ENCODE data around the gene ENTR1.

Gene ENTR1

DNA sequence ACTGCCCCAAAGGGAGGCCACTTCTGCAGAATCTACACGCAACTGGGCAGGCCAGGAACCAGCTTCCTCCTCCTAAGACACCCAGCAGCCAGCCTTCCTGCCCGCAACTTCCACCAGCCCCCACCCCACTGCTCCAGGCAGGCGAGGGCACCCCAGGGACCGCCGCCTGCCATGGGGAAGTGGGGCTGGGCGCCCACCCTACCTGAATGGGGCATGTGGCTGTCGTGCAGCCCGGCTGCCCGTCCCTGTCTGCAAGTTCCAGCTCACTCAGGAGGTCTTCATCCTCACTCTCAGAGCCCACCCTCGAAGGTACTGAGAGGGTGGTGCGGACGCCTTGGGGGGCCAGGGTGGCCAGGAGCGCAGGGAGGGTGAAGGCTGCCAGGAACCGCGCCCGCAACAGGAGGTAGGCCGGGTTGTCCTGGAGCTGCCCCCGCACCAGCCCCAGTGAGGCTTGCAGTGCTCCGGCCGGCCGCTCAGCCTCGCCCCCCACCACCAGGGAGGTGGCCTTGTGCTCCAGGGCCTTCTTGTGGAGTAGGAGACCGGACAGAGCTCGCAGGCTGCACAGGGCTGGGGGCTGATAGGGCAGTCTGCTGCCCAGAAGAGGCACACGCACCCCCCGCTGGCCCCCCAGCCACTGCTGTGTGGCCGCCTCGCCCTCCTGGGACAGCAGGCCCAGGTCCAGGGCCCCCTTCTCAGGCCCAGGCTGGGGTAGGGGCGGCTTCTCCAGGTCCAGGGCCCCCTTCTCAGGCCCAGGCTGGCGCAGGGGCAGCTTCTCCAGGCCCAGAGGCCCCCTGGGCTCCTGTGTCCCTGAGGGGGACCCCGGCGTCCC lies 32.9 kb downstream of the ENTR1 start:
- no peak for DNase-seq (ENCODE audit: low read depth)

DNA sequence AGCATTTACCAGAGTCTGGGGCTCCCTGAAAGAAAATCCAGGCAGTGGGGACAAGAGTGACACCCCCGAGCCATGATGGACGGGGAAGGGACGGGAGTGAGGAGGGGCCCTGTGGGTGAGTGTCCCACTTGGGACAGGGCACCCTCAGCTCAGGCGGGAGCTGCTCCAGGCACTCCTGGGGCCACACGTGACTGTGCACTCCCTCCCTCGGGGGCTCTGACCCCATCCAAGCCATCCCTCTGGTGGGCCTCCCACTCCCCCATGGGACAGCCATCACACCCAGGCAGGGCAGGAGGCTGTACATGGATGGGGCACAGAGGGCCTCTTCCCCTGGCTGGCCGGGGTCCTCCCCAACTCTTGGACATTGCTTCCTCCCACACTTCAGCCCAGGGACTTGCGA lies 34.0 kb downstream of the ENTR1 start:
- DNase-seq (ENCODE audit: low read depth): no peak

DNA sequence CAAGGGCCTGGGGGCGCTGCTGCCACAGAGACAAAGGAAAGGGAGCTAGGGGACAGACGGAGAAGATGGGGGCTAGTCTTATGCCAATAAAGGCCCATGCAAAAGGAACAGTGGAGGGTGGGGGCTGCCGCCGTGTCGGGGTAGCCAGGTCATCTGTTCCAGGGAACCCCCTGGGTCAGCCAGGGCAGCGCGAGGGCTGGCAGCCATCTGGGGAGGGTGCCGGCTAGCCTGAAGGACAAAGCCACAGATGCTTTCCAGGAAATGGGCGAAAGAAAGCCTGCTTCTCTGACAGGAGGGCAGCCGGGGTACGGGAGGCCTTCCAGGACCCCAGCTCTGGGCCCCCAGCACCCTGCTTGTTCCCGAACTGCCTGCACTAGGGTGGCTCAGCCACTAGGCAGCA lies 35.3 kb downstream of the ENTR1 start:
- no peak for DNase-seq (ENCODE audit: low read depth)

DNA sequence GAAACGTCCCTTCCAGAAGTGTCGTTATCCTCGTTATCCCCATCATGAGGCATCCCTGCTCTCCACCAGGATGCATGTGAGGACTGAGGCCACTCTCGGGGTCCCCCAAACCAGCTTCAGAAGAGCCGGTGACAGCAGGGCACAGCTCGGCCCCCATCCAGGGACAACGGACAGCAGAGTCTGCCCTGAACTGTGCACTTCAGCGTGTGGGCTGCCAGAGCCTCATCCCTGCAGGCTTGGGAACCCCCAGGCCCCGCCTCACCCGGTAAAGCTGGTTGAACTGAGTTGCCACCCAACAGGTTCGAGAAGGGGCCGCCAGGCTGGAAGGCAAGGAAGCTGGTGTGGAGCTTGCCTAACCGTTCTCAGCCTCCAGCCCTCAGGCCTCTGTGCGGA lies 36.2 kb downstream of the ENTR1 start:
- no peak for DNase-seq (ENCODE audit: low read depth)

DNA sequence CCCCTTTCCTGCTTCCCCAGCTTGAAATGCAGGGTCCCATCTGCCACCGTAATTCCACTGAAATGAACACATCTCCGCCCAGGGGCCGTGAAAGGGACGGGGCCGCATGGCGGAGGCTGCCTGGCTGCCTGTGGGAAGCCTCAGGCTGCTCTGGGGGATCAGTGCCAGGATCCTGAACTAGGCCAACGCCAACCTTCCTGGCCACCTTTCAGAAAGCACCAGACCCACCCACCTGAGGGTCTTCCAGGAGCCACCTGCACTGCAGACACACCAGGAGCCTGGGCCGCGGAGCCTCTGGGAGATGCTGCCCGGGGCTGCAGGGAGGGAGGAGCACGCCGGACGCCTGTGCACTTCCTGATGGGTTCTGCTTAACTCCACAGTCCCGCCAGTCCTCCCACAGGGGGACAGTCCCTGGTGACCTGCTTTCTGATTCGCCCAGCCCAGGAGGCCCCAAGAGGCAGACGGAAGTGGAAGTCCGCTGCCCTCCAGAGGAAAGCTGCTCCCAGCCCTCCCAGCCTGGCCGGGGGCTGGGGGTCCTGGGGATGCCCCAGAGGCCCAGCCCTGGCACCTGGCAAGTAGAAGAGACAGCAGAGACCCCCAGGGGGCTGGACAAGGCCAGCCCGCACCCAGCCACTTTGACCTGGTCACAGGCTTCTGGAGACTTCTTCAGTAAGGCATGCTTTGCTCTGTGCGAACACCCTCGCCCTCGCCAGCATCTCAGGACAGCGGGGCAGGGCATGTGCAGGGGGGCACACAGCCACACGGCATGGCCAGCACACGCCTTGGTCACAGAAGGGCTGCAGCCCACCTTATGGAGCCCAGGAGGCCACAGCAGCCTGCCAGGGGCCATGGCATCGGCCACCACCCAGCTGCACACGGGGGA lies 36.9 kb downstream of the ENTR1 start, which contains the start of gene CARD9:
Gene CARD9, minus strand, starts transcription at position 370 of the 883 bp plus-strand sequence. CDS start 1,591 bp downstream, outside the sequence.
- DNase-seq (ENCODE audit: low read depth): peak; percentile 60

DNA sequence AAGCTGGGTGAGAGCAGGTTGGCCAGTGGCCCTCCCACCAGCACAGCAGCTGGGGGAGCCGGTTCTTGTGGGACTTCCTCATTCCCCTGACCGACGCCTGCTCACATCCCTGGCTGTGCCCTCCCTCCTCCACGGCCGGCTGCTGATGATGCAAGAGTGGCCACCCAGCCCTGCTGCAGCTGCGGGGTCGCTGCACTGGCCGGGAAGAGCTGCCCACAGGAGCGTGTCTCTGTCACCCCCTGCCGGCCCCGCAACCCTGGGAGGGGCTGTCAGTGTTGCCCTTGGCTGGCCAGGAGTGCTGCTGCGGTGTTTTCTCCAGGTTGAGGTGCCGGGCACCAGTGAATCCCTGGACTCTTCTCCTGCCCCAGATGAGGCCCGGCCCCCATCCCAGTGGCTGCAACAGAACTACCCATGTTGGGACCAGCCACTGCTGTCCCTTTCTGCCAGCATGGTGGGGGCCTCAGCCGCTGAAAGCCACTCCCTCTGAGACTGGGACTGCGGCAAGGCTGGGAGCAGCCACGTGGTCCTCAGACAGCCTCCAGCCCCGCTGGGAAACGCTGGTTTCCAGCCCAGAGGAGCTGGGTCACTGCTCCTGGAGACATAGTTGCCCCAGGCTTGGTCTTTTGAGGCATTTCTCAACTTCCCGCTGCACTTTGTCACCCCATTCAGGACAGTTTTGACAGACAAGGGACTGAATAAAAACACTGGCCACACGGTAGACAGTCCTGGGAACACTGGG lies 37.7 kb downstream of the ENTR1 start:
- peak; percentile 91 for DNase-seq (ENCODE audit: low read depth)

DNA sequence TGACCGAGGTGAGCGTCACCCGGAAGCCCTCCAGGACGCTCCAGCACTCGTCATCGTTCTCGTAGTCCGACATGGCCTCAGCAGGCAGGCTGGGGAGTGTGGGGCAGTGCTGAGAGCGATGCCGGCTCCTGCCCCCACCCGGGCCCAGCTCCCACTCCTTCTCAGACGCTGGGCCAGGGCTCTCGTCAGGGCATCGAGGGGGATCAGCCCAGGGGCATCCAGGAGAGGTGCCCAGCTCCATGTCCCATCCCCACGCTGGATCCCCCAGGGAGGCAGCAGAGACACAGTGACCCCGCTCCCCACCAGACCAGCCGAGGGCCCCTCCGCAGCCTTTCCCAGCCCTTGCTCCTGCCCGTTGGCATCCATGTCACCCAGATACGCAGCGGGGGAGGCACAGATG lies 38.4 kb downstream of the ENTR1 start:
- no peak for DNase-seq (ENCODE audit: low read depth)

DNA sequence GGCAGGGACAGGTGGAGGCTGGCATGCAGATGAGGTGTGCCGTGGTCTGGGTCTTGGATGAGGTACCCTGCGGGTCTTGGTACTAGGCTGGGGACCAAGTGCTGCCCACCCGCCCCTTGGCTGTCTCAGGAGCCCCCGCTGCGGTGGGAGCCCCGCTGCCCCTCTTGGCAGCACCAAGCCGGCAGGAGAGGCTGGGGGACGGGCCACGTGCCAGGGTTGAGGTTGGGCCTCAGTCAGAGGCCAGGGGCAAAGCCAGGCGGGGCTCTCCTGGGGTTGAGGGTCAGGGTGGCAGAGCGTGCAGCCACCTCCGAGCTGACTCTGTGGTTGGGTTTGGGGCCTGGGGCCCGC lies 38.9 kb downstream of the ENTR1 start:
- DNase-seq (ENCODE audit: low read depth): no peak

DNA sequence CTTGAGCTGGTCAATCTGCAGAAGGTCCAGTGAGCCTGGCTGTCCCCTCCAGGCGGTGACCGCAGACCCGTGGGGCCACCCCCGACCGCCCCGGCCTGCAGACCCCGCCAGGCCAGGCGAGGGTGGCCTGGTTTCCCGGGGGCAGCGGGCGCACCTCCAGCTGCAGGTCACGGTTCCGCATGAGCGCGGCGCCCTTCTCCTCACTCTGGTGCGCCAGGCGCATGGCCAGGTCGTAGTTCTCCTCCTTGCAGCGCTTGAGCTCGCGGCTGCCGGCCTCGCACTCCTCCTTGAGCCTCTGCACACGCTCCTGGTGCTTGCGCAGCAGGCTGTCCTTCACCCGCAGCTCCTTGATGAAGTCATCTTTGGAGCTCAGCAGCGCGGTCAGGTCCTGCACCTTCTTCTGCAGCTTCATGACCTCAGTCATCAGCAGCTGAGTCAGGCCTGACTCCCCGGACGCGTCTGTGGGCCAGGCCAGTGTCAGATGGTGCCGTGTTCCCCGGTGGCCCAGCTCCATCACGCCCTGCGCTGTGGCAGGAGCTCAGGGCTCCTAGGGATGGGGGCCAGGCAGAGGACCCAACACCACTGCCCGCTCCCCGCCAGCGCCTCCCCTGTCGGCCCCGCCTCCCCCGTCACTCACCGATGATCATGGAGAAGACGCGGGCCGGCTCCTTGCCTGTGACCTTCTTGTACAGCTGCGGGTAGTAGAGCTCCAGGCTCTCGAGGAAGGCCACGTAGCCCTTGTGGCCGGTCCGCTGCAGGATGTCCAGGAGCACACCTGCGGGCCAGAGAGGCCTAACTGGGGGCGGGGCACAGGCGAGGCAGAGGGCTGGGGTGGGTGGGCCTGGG lies 39.5 kb downstream of the ENTR1 start:
- DNase-seq (ENCODE audit: low read depth): no peak

DNA sequence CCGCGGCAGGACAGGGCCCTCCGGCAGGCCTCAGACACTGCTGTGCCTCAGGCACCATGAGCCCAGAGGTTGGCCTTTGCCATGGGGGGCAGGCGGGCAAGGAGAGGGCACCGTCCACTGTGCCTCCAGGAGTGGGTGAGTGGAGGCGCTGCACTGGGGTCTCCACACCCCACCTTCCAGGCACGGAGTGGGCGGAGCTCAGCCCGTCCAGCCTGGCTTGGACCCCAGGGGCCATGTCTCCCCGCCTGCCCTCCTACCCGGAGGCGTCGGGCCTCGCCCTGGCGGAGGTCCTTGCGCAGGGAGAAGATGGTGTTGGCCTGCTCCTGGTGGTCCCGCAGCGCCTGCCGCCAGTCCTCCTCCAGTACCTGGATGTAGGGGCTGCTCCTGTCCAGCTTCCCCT lies 40.4 kb downstream of the ENTR1 start:
- no peak for DNase-seq (ENCODE audit: low read depth)

DNA sequence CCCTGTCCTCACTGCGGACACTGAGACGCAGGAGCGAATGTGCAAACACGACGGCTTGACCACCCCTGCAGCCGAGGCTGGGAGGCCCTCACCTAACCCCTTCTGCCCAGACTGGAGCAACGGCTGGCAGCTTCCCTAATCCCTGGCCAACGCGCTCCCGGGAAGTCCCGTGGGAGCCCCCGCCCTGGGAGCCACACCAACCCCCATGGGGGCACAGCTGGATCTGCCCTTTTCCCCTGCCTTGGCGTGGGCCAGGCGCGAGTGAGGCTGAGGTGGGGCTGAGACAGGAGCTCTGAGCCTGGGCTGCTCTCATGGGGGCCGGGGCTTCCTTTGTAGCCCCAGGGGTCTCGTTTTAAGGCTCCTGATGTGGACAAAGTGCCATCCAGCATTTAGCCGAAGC lies 42.2 kb downstream of the ENTR1 start:
- no peak for DNase-seq (ENCODE audit: low read depth)

DNA sequence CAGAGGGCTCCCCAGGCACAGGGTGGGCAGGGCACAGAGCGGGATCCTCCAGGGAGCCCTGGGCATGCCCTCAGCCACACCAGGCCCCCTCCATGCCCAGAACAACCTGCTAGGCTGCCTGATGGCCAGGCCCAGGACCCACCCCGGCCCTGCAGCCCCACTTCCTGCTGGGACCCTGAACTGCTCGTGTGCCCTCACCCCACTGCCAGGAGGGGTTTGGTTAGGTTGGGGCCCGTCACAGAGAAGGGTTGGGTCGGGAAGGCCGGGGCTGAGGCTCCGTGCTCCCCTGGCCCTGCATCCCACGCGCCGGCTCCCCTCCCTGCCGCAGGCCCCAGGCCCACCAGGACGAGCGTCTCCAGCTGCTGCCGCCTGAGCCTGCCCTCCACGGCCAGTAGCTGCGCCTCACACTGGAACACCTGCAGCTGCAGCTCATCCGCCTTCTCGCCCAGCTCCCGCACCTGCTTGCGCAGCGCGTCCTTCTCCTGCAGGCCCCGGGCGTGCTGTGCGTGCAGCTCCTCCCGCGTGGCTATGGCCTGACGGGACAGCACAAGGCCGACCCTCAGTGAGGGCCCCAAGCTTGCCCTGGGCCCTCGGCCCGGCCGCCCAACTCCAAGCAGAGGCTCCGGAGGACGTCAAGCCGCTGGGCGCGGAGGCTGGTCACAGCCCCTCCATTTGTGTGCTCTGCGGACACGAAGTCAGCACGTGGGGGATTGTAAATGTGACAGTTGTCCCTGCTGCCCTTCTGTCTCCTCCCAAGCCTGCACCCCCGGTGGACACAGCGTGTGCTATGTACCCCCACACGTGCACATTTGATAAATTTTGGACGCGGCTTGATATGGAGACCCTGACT lies 42.9 kb downstream of the ENTR1 start:
- no peak for DNase-seq (ENCODE audit: low read depth)

DNA sequence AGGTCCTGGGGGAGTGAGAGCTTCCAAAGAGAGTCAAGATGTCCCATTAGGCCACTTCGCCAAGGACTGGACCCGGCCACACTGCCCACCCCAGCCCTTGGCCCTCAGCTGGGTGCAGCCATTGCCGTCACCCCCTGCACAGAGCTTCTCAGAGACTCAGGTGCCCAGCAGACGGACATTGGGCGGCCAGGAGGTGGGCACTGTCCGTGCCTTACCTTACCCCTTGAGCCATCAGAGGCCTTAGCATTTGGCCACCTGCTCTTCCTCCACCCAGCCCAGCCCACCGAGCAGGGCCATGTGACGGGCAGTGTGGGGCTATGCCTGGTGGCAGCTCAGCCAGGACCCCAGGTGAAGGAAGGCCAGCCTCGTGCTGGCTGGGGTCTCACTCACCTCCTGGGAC lies 43.6 kb downstream of the ENTR1 start:
- no peak for DNase-seq (ENCODE audit: low read depth)

DNA sequence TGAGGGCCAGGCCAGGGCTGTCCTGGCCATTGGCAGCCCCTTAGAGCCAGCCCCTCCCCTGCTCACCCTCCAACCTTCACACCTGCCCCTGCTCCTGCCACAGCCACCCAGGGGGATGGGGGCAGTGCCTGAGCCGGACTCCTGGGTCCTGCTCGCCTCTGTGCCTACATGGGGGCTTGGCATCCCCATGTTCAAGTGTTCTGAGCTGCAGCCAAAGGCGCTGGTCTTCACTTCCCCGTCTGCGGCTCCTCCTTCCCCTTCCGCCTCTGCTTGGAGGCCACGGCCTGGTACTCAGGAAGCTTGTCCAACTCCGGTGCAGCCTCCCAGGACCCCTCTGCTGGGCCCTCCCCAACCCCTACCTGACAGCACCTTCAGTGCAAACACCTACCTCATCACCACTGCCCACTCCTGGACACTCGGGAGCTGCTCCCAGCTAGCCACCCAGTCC lies 44.6 kb downstream of the ENTR1 start:
- DNase-seq (ENCODE audit: low read depth): no peak

DNA sequence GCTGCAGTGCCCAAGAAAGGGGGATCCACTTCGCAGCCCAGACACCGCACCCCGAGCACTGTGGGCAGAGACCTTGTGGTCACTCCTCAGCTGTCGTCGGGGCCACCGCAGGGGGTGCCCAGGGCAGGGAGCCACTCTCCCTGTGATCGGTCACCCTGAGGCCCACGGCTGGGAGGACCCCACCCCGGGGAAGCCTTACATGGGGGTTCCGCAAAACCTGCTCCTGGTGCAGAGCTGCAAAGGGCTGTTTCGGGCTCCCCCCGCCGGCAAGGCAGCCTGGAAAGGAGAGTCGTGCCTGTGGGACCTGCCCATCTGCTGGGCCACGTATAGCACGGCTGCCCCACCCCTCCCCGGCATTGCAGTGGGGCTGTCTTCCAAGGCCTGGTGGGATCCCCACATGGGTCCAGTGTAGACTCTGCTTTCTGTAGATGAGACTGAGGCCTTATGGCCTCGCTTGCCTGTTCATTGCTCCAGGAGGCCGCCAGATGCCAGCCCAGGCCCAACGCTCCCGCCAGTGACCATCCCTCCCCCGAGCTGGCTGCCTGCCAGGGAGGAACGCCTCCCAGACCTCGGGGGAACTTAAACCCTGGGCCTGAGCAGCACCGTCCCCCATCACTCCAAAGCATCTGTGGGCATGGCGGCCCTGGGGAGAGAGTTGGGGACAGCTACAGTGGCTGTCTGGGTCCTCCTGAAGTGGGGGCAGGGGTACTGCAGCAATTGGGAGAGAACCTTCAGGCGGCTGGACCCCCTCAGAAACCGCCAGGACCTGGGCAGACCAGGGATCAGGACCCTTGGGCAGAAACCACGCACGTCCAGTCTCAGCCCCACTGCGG lies 45.3 kb downstream of the ENTR1 start:
- no peak for DNase-seq (ENCODE audit: low read depth)

DNA sequence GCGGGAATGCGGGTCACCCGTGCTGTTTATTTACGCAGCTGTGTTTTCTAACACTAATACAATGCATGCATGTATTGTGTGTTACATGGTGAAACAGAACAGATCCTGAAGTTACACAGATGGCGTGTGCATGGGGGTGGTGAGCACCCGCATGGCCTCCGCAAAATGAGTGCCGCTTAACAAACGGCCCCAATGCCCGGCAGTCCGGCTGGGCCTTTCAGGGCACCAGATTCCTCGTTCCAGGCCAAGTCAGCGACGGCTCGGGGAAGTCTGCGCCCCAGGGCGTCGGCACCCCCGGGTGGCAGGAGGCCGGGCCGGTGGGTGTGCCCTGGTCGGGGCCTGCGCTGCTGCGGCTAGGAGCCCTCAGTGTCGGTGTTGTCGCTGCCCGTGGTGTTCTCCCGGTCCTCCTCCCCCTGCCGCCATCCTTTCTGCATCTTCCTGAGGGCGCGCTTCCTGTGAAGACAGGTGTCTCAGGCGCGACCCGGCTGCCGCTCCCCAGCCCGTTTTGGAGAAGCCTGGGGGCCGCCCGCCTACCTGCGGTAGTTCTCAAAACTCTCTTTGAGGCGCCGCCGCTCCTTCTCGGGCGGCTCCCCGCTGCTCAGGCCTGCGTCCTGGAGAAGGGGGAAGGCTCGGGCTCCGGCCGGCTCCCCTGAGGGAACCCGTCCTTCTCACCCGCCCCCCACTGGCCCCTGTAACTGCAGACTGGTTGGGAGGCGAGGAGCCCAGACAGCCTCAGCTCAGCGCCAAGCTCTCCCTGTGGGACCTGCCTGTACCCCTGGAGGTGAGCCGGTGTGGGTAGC lies 46.3 kb downstream of the ENTR1 start:
- DNase-seq (ENCODE audit: low read depth): no peak

DNA sequence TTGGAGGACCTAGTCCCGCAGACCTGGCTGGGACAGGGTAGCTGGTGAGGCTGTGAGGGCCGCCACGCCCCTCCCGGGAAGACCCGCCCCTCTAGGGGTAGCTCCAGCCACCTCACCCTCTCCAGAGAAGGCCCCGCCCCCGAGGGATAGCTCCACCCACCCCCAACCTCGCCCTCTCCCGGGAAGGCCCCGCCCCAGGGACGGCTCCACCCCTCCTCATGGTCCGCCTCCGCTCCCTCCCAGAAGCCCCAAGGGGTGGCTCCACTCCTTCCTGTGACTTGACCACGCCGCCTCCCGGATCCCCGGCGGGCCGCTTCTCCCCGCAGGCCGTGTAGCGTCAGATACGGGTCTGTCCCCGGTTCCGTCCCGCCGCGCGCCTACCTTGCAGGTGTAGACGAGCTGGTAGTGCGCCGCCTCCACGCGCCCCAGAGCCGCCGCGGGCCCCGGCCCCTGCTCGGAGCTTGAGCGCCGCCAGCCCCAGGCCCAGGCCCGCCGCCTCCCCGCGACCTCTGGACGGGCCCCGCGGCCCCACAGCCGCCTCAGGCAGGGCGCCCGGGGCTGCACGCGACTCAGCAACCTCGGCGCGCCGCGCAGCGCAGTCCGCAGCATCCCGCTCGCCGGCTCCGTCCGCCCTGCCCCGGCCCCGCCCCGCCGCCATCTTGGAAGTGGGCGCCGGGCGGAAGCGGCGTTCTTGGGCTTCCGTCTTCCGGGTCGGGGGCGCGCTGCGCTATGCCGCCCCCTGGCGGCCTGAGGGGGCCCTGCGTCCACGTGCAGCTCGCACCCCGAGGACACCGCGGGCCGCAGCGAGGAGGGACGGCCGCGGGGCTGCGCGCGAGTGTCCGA lies 47.1 kb downstream of the ENTR1 start, which contains the start of gene DNLZ:
Gene DNLZ, minus strand, starts transcription at position 639 of the 843 bp plus-strand sequence. Its CDS starts 30 bp downstream, at position 609.
- peak; percentile 97 for DNase-seq (ENCODE audit: low read depth)

DNA sequence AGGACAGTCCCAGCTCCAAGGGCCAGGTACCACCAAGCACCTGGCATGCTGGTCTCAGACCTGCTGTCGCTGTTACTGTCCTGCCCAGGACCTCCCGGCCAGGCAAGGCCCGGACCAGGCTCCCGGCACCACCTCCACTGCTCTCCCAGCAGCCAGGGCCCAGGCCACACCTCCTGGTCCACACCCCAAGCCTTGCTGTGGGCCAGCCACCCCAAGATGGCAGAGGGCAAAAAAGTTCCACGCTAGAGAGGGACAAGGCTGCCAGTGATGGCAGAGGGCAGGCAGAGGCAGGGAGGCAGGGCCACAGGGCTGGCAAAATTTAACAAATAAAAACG lies 48.0 kb downstream of the ENTR1 start:
- DNase-seq (ENCODE audit: low read depth): peak; percentile 36

Data from EH (cell line).